Measurements from ENCODE around the gene PRKCA.

DNA sequence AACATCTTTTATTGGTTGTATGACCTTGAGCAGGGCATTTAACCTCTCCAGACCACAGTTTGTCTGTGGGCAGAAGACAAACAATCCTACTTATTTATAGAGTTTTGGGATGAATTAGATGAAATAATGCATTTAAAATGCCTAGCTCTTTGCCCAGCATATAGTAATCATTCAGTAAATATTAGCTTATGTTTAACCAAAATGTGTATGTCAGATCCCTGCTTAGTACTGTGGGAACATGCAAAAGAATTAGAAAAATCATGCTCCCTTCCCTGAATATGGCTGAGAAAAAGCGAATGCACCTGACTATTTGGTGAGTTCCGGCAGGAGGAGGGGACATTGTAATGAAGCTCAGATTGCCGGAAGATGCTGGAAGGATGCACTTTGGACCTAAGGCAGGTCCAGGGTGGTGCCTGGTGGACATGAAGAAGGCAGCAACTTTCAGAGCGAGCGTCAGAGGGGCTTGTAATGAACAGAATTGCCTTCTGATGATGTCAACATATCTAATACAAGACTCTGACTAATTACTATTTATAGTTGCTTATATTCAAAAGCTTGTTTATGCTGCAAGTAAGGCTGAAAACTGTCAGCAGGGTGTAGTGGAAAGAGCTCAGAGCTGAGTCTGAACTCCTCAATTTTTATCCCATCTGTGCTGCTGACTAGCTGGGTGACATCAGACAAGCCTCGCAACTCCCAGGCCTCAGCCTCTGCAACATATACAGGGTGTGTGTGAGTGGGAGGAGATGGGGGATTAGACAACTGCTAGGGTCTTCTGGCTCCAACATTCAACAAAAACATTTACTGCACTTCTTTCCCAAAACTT is 221.2 kb downstream of the PRKCA start:
- TF ChIP-seq ZFP90 (CRISPR knock-in tag; IDR thresholded peaks at IDR 0.05; ENCODE audit: borderline replicate concordance) (no peak), TARDBP (CRISPR knock-in tag; IDR thresholded peaks at IDR 0.05) (no peak)
- TF ChIP-seq, protein P1, sequence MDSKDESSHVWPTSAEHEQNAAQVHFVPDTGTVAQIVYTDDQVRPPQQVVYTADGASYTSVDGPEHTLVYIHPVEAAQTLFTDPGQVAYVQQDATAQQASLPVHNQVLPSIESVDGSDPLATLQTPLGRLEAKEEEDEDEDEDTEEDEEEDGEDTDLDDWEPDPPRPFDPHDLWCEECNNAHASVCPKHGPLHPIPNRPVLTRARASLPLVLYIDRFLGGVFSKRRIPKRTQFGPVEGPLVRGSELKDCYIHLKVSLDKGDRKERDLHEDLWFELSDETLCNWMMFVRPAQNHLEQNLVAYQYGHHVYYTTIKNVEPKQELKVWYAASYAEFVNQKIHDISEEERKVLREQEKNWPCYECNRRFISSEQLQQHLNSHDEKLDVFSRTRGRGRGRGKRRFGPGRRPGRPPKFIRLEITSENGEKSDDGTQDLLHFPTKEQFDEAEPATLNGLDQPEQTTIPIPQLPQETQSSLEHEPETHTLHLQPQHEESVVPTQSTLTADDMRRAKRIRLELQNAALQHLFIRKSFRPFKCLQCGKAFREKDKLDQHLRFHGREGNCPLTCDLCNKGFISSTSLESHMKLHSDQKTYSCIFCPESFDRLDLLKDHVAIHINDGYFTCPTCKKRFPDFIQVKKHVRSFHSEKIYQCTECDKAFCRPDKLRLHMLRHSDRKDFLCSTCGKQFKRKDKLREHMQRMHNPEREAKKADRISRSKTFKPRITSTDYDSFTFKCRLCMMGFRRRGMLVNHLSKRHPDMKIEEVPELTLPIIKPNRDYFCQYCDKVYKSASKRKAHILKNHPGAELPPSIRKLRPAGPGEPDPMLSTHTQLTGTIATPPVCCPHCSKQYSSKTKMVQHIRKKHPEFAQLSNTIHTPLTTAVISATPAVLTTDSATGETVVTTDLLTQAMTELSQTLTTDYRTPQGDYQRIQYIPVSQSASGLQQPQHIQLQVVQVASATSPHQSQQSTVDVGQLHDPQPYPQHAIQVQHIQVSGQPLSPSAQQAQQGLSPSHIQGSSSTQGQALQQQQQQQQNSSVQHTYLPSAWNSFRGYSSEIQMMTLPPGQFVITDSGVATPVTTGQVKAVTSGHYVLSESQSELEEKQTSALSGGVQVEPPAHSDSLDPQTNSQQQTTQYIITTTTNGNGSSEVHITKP (CRISPR knock-in tag; IDR thresholded peaks at IDR 0.05; ENCODE audit: low read depth) = no peak
- TF ChIP-seq, protein P2, sequence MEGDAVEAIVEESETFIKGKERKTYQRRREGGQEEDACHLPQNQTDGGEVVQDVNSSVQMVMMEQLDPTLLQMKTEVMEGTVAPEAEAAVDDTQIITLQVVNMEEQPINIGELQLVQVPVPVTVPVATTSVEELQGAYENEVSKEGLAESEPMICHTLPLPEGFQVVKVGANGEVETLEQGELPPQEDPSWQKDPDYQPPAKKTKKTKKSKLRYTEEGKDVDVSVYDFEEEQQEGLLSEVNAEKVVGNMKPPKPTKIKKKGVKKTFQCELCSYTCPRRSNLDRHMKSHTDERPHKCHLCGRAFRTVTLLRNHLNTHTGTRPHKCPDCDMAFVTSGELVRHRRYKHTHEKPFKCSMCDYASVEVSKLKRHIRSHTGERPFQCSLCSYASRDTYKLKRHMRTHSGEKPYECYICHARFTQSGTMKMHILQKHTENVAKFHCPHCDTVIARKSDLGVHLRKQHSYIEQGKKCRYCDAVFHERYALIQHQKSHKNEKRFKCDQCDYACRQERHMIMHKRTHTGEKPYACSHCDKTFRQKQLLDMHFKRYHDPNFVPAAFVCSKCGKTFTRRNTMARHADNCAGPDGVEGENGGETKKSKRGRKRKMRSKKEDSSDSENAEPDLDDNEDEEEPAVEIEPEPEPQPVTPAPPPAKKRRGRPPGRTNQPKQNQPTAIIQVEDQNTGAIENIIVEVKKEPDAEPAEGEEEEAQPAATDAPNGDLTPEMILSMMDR (CRISPR knock-in tag; IDR thresholded peaks at IDR 0.05) = no peak
- TF ChIP-seq, protein P3, sequence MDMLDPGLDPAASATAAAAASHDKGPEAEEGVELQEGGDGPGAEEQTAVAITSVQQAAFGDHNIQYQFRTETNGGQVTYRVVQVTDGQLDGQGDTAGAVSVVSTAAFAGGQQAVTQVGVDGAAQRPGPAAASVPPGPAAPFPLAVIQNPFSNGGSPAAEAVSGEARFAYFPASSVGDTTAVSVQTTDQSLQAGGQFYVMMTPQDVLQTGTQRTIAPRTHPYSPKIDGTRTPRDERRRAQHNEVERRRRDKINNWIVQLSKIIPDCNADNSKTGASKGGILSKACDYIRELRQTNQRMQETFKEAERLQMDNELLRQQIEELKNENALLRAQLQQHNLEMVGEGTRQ (IDR thresholded peaks at IDR 0.05; ENCODE audit: low read depth, low read length) = no peak
- TF ChIP-seq, protein P3 (CRISPR knock-in tag; IDR thresholded peaks at IDR 0.05; ENCODE audit: borderline replicate concordance) = no peak
- TF ChIP-seq, protein P4, sequence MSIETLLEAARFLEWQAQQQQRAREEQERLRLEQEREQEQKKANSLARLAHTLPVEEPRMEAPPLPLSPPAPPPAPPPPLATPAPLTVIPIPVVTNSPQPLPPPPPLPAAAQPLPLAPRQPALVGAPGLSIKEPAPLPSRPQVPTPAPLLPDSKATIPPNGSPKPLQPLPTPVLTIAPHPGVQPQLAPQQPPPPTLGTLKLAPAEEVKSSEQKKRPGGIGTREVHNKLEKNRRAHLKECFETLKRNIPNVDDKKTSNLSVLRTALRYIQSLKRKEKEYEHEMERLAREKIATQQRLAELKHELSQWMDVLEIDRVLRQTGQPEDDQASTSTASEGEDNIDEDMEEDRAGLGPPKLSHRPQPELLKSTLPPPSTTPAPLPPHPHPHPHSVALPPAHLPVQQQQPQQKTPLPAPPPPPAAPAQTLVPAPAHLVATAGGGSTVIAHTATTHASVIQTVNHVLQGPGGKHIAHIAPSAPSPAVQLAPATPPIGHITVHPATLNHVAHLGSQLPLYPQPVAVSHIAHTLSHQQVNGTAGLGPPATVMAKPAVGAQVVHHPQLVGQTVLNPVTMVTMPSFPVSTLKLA (IDR thresholded peaks at IDR 0.05) = no peak

Data from HepG2 (cell line).